Glutamatergic neuron (in vitro differentiated cells): ENCODE measurements around the gene BRWD1. TPM values are rescaled to one million over a fixed set of nuclear protein-coding genes. Genes with fewer than 3 reads are reported as not detected.
"Not testable (repeated sequence)": the region's sequence is repeated elsewhere in the genome, so short reads cannot be mapped to it uniquely, and the experiment has no call there.

ENCODE experiments used
- DNase-seq: peaks from one replicate; pipeline ENCODE4 v3.0.0; 2022
- H3K27ac Mint-ChIP-seq: one replicate; pipeline ENCODE4 v1.8.0; 2020; ENCODE audit warnings: mild to moderate bottlenecking, mixed read lengths, inconsistent platforms; ENCODE audit not compliant: unreplicated experiment
- H3K27me3 Mint-ChIP-seq: one replicate; pipeline ENCODE4 v1.8.0; 2020; ENCODE audit warnings: mild to moderate bottlenecking, moderate library complexity, mixed read lengths, inconsistent platforms; ENCODE audit not compliant: unreplicated experiment
- H3K36me3 Mint-ChIP-seq: one replicate; pipeline ENCODE4 v1.8.0; 2020; ENCODE audit warnings: mild to moderate bottlenecking, mixed read lengths, inconsistent platforms; ENCODE audit not compliant: unreplicated experiment
- H3K4me1 Mint-ChIP-seq: one replicate; pipeline ENCODE4 v1.8.0; 2020; ENCODE audit warnings: mild to moderate bottlenecking, low read depth, mixed read lengths, inconsistent platforms; ENCODE audit not compliant: unreplicated experiment
- H3K4me3 Mint-ChIP-seq: one replicate; pipeline ENCODE4 v1.8.0; 2020; ENCODE audit warnings: mild to moderate bottlenecking, mixed read lengths, inconsistent platforms; ENCODE audit not compliant: unreplicated experiment
- H3K9me3 Mint-ChIP-seq: one replicate; pipeline ENCODE4 v1.8.0; 2020; ENCODE audit warnings: mild to moderate bottlenecking, moderate library complexity, mixed read lengths, inconsistent platforms; ENCODE audit not compliant: unreplicated experiment
- CTCF ChIP-seq: fragments of 200-600 bp; sonication (generic); IDR thresholded peaks from one replicate; pipeline ENCODE4 v1.5.0; 2021; ENCODE audit not compliant: partially characterized antibody, unreplicated experiment
- total RNA-seq: library from RNA; stranded (reverse); fragmentation: NEBNext Ultra II Directional; extraction: Animal tissue kit (Norgen Biotek cat#: 25700); gene quantifications from one replicate; pipeline ENCODE4 v1.2.1, GENCODE V29; 2021; ENCODE audit not compliant: unreplicated experiment

BRWD1 gene
- total RNA-seq, 1 donor from 2014 or later = 64.6 TPM

- H3K4me1 Mint-ChIP-seq = peaks cover 3% of the 10 kb centered on the region
- H3K27me3 Mint-ChIP-seq = no peaks in the 10 kb centered on the region
- no peak overlapping the region for H3K4me3 Mint-ChIP-seq
- H3K36me3 Mint-ChIP-seq = no peaks in the 10 kb centered on the region
- TF ChIP-seq CTCF = no peak
- DNase-seq = no peak
- no peaks in the 10 kb centered on the region for H3K9me3 Mint-ChIP-seq
- H3K27ac Mint-ChIP-seq = no peak overlapping the region
Observed at GRCh38 chr21:39232861-39233291, 80.6 kb downstream of the BRWD1 start.

GRCh38 chr21:39224930-39225329 is 88.5 kb downstream of the BRWD1 start:
- H3K4me1 Mint-ChIP-seq = peaks cover 3% of the 10 kb centered on the region
- no peak for TF ChIP-seq CTCF
- H3K27ac Mint-ChIP-seq = no peak overlapping the region

GRCh38 chr21:39221997-39222486 is 91.4 kb downstream of the BRWD1 start:
- peaks cover 3% of the 10 kb centered on the region for H3K9me3 Mint-ChIP-seq
- peaks cover 21% of the 10 kb centered on the region for H3K4me1 Mint-ChIP-seq
- DNase-seq = no peak
- no peak overlapping the region for H3K4me3 Mint-ChIP-seq
- H3K27me3 Mint-ChIP-seq = no peaks in the 10 kb centered on the region
- no peak overlapping the region for H3K27ac Mint-ChIP-seq
- no peaks in the 10 kb centered on the region for H3K36me3 Mint-ChIP-seq
- TF ChIP-seq CTCF = no peak

More at GRCh38 chr21:39224930-39225329, 88.5 kb downstream of the BRWD1 start:
- H3K4me3 Mint-ChIP-seq = no peak overlapping the region
- DNase-seq = no peak
- H3K9me3 Mint-ChIP-seq = no peaks in the 10 kb centered on the region
- no peaks in the 10 kb centered on the region for H3K36me3 Mint-ChIP-seq
- no peaks in the 10 kb centered on the region for H3K27me3 Mint-ChIP-seq

GRCh38 chr21:39221282-39221996 is 92.0 kb downstream of the BRWD1 start:
- Mint-ChIP-seq H3K36me3 (no peaks in the 10 kb centered on the region), H3K4me1 (peaks cover 21% of the 10 kb centered on the region), H3K27ac (no peak overlapping the region), H3K9me3 (peaks cover 3% of the 10 kb centered on the region), H3K4me3 (no peak overlapping the region), H3K27me3 (no peaks in the 10 kb centered on the region)
- DNase-seq = no peak
- no peak for TF ChIP-seq CTCF

- peaks cover 23% of the 10 kb centered on the region for H3K4me1 Mint-ChIP-seq
- H3K36me3 Mint-ChIP-seq, H3K27me3 Mint-ChIP-seq: not testable (repeated sequence)
Observed at GRCh38 chr21:39220875-39221274, 92.6 kb downstream of the BRWD1 start.

More at GRCh38 chr21:39220875-39221274, 92.6 kb downstream of the BRWD1 start:
- not testable (repeated sequence) for H3K9me3 Mint-ChIP-seq, H3K4me3 Mint-ChIP-seq, H3K27ac Mint-ChIP-seq, DNase-seq
